Endothelial cell of umbilical vein (primary cell): Measurements from ENCODE around the gene LRSAM1. TPM values are rescaled to one million over a fixed set of nuclear protein-coding genes. Genes with fewer than 3 reads are reported as not detected.

Experiments used
- BruUV-seq: library from RNA; stranded (reverse); fragments of 400-500 nt; replicated peaks from 2 replicates; lab custom pipeline; 2021; lab: Mats Ljungman, UMichigan
- CTCF ChIA-PET: fragments of 300-600, 350-600 bp; sonication (Branson Sonifier 250); formaldehyde crosslinking; loops from one replicate; lab custom pipeline; 2021; ENCODE audit warnings: antibody characterized with exemption, inconsistent platforms; lab: Charles Lee
- POLR2A ChIA-PET: fragments of 300-600, 350-600 bp; sonication (Branson Sonifier 250); formaldehyde crosslinking; loops from one replicate; lab custom pipeline; 2021; ENCODE audit warnings: antibody characterized with exemption, inconsistent platforms; lab: Charles Lee
- DNase-seq: peaks from one replicate; pipeline ENCODE4 v3.0.0-alpha.2; 2011; ENCODE audit warnings: low read depth, low spot score
- FAIRE-seq: peaks from 2 replicates; lab custom pipeline; 2011; peaks lifted over from hg19 to GRCh38; lab: Jason Lieb, UNC
- H2AFZ ChIP-seq: 2 replicates; pipeline ENCODE4 v1.6.0; 2012; ENCODE audit warnings: low read depth, low read length, control low read depth, inconsistent platforms
- H3K27ac ChIP-seq: 2 replicates; pipeline ENCODE4 v1.5.1; 2011; ENCODE audit warnings: low read depth, mild to moderate bottlenecking, control low read depth, low read length, moderate library complexity; ENCODE audit not compliant: insufficient read depth
- H3K27me3 ChIP-seq, 2 experiments: 2 replicates each; pipeline versions ENCODE4 v1.6.0 to v1.6.1; 2011; ENCODE audit warnings: low read length in 2 of 2, mixed read lengths in 1 of 2; ENCODE audit not compliant: control insufficient read depth in 2 of 2, insufficient read depth in 2 of 2
- H3K36me3 ChIP-seq, 2 experiments: 2 replicates in 1 of 2; 3 replicates in 1 of 2; pipeline ENCODE4 v1.5.1; 2011; ENCODE audit warnings: low read length in 2 of 2, mild to moderate bottlenecking in 1 of 2, moderate library complexity in 1 of 2; ENCODE audit not compliant: control insufficient read depth in 2 of 2, insufficient read depth in 2 of 2; ENCODE audit errors: extremely low read depth in 1 of 2
- H3K4me1 ChIP-seq: 3 replicates; pipeline ENCODE4 v1.5.1; 2011; ENCODE audit warnings: mild to moderate bottlenecking, low read length; ENCODE audit not compliant: control insufficient read depth, insufficient read depth; ENCODE audit errors: extremely low read depth
- H3K4me2 ChIP-seq: 2 replicates; pipeline ENCODE4 v1.6.1; 2011; ENCODE audit warnings: low read length, control low read depth, mixed read lengths; ENCODE audit not compliant: insufficient read depth
- H3K4me3 ChIP-seq, 3 experiments: fragments of 200-600 bp in 1 of 3; sonication (generic), shearing (Covaris generic) in 1 of 3; replicated peaks in 1 of 3; 2 replicates each; pipeline ENCODE4 v1.5.1; 2011 to 2016; ENCODE audit warnings: control low read depth in 3 of 3, low read length in 3 of 3, mild to moderate bottlenecking in 2 of 3, inconsistent platforms in 1 of 3, low read depth in 1 of 3, moderate library complexity in 1 of 3; ENCODE audit not compliant: insufficient read depth in 1 of 3
- H3K79me2 ChIP-seq: 2 replicates; pipeline ENCODE4 v1.6.0; 2012; ENCODE audit warnings: low read length, inconsistent platforms; ENCODE audit not compliant: control insufficient read depth, insufficient read depth
- H3K9ac ChIP-seq: replicated peaks from 2 replicates; pipeline ENCODE3; 2011; ENCODE audit warnings: low read length, control low read depth; ENCODE audit not compliant: insufficient read depth; ENCODE audit errors: extremely low read depth
- H3K9me1 ChIP-seq: replicated peaks from 3 replicates; pipeline ENCODE4 v1.6.0; 2011; ENCODE audit warnings: mild to moderate bottlenecking, low read length; ENCODE audit not compliant: control insufficient read depth, insufficient read depth; ENCODE audit errors: extremely low read depth
- H3K9me3 ChIP-seq: replicated peaks from 2 replicates; pipeline ENCODE4 v1.5.1; 2012; ENCODE audit warnings: low read length, inconsistent platforms; ENCODE audit not compliant: control insufficient read depth, insufficient read depth
- H4K20me1 ChIP-seq: replicated peaks from 2 replicates; pipeline ENCODE3; 2011; ENCODE audit warnings: mild to moderate bottlenecking, low read length; ENCODE audit not compliant: control insufficient read depth, insufficient read depth; ENCODE audit errors: extremely low read depth
- EZH2 ChIP-seq: IDR thresholded peaks from 2 replicates; pipeline ENCODE4 v1.6.1; 2012; ENCODE audit warnings: borderline replicate concordance, low read depth, mild to moderate bottlenecking, moderate library complexity, low read length, inconsistent platforms; ENCODE audit not compliant: severe bottlenecking
- FOS ChIP-seq: IDR thresholded peaks from 2 replicates; pipeline ENCODE4 v1.6.1; 2011; ENCODE audit warnings: mild to moderate bottlenecking, low read length, moderate library complexity, borderline replicate concordance; ENCODE audit not compliant: insufficient read depth
- GATA2 ChIP-seq: IDR thresholded peaks from 2 replicates; pipeline ENCODE4 v1.7.0; 2011; ENCODE audit warnings: low read depth, mild to moderate bottlenecking, moderate library complexity, mixed read lengths, low read length; ENCODE audit not compliant: insufficient read length, insufficient read depth
- JUN ChIP-seq: IDR thresholded peaks from 2 replicates; pipeline ENCODE4 v1.6.1; 2011; ENCODE audit warnings: borderline replicate concordance, low read depth; ENCODE audit not compliant: insufficient read length, insufficient read depth
- MAX ChIP-seq: IDR thresholded peaks from 2 replicates; pipeline ENCODE4 v1.6.1; 2011; ENCODE audit not compliant: insufficient read depth, insufficient read length
- MYC ChIP-seq: IDR thresholded peaks from one replicate; pipeline ENCODE4 v1.6.1; 2011; ENCODE audit warnings: mild to moderate bottlenecking, low read depth, low read length
- POLR2A ChIP-seq: IDR thresholded peaks from 2 replicates; pipeline ENCODE4 v1.6.1; 2012; ENCODE audit warnings: low read depth, mild to moderate bottlenecking, control low read depth, low read length
- POLR2AphosphoS5 ChIP-seq: IDR thresholded peaks from 2 replicates; pipeline ENCODE4 v1.6.1; 2012; ENCODE audit warnings: low read depth, mild to moderate bottlenecking, control low read depth, low read length, moderate library complexity; ENCODE audit not compliant: insufficient read depth
- dilution Hi-C: fragments of 300-500 bp; cut with MboI; formaldehyde crosslinking; loops from one replicate; pipeline ENCODE4 v1.15.0; 2019; ENCODE audit warnings: low sequenced_read_pairs; ENCODE audit not compliant: extremely low pct_ligation_motif_present
- intact Hi-C: fragments of 100-400 bp; cut with micrococcal nuclease; formaldehyde crosslinking; loops from one replicate; pipeline ENCODE4 v1.10.0; 2022
- polyA plus RNA-seq, 4 experiments: library from polyadenylated mRNA; depleted of rRNA in 3 of 4; stranded (reverse) in 3 of 4; unstranded in 1 of 4; fragments of >200 nt; gene quantifications; 2 replicates each; pipeline versions ENCODE4 v1.2.1 to v1.2.3, GENCODE V29; 2011 to 2012; ENCODE audit warnings: missing spikeins in 1 of 4
- total RNA-seq: library from RNA; stranded (reverse); gene quantifications from 2 replicates; pipeline ENCODE4 v1.2.3, GENCODE V29; 2021
- TF ChIP-seq, protein P1 (sequence below), 2 donors: IDR thresholded peaks; 1 replicate in 1 of 2; 2 replicates in 1 of 2; pipeline ENCODE4 v1.5.1; 2011; ENCODE audit warnings: low read length in 2 of 2, mild to moderate bottlenecking in 2 of 2, moderate library complexity in 2 of 2, control low read depth in 1 of 2, inconsistent platforms in 1 of 2, low read depth in 1 of 2; ENCODE audit not compliant: insufficient read depth in 1 of 2; ENCODE audit errors: extremely low read depth in 1 of 2

Gene LRSAM1
- total and polyA plus RNA-seq, 2 donors (not counting 3 experiments of a cell fraction or from before 2014, with no cell fraction given) = 10.8 to 18.9 TPM

- FAIRE-seq (no peak), DNase-seq (peak; percentile 16)
- H3K36me3 ChIP-seq = peaks cover 22 to 31% of the 10 kb centered on the region in 2 experiments
- dilution Hi-C loops = no loop called here
- ChIA-PET POLR2A (interaction anchor here (0.6 to 2.6 kb wide), 6 partner anchors 13 to 467 kb away, joined by 3 to 10 read pairs (median 5); partner anchors contain the start of genes SLC2A8, ST6GALNAC4 and ZNF79), CTCF (interaction anchor here (0.9 to 1.4 kb wide), 2 partner anchors 19 to 226 kb away, joined by 3 read pairs; no protein-coding TSS in a partner anchor)
- H3K9ac ChIP-seq = peak overlapping the region; percentile 88
- no peaks in the 10 kb centered on the region for H3K9me1 ChIP-seq
- peaks cover 19% of the 10 kb centered on the region for H3K4me1 ChIP-seq
- no peaks in the 10 kb centered on the region for H3K27me3 ChIP-seq
- H3K27ac ChIP-seq = peak overlapping the region; percentile 65
- intact Hi-C loops = loop anchor here (2.0 kb wide), 1 partner anchor 128 kb away; no protein-coding TSS in a partner anchor
- H3K9me3 ChIP-seq = no peaks in the 10 kb centered on the region
- no peaks in the 10 kb centered on the region for H4K20me1 ChIP-seq
- H2AFZ ChIP-seq = no peak overlapping the region
- H3K4me3 ChIP-seq = peak overlapping the region; percentile 54 to 85 (median 60)
- BruUV-seq = no TSS peak
- peaks cover 34% of the 10 kb centered on the region for H3K79me2 ChIP-seq
- TF ChIP-seq GATA2 (no peak), POLR2AphosphoS5 (peak; percentile 34)
- H3K4me2 ChIP-seq = peak overlapping the region; percentile 83
These were observed 1.0 kb upstream of the LRSAM1 start for GRCh38 chr9:127450243-127450760.

- Histone ChIP-seq H3K27me3 (no peaks in the 10 kb centered on the region), H3K4me1 (peaks cover 19% of the 10 kb centered on the region), H3K9me1 (no peaks in the 10 kb centered on the region), H3K9me3 (no peaks in the 10 kb centered on the region), H3K4me3 (peak overlapping the region; percentile 54 to 85 (median 60)), H3K27ac (peak overlapping the region; percentile 65), H3K9ac (peak overlapping the region; percentile 88), H3K4me2 (peak overlapping the region; percentile 45), H3K36me3 (peaks cover 13 to 21% of the 10 kb centered on the region in 2 experiments), H2AFZ (peak overlapping the region; percentile 85), H4K20me1 (no peaks in the 10 kb centered on the region), H3K79me2 (peaks cover 34% of the 10 kb centered on the region)
- DNase-seq (no peak), FAIRE-seq (no peak)
- intact Hi-C loops (loop anchor here (2.0 kb wide), 1 partner anchor 127 kb away; no protein-coding TSS in a partner anchor), dilution Hi-C loops (no loop called here)
- no TSS peak for BruUV-seq
- TF ChIP-seq MYC (no peak), JUN (no peak), GATA2 (no peak), FOS (no peak), MAX (no peak), EZH2 (no peak), POLR2A (no peak), POLR2AphosphoS5 (no peak)
- TF ChIP-seq, protein P1, sequence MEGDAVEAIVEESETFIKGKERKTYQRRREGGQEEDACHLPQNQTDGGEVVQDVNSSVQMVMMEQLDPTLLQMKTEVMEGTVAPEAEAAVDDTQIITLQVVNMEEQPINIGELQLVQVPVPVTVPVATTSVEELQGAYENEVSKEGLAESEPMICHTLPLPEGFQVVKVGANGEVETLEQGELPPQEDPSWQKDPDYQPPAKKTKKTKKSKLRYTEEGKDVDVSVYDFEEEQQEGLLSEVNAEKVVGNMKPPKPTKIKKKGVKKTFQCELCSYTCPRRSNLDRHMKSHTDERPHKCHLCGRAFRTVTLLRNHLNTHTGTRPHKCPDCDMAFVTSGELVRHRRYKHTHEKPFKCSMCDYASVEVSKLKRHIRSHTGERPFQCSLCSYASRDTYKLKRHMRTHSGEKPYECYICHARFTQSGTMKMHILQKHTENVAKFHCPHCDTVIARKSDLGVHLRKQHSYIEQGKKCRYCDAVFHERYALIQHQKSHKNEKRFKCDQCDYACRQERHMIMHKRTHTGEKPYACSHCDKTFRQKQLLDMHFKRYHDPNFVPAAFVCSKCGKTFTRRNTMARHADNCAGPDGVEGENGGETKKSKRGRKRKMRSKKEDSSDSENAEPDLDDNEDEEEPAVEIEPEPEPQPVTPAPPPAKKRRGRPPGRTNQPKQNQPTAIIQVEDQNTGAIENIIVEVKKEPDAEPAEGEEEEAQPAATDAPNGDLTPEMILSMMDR (IDR thresholded peaks at IDR 0.05; ENCODE audit: extremely low read depth in 1 of 2, insufficient read depth in 1 of 2, low read depth in 1 of 2, low read length in 2 of 2) = no peak
- ChIA-PET CTCF (interaction anchor here (0.6 to 1.8 kb wide), 4 partner anchors 9 to 228 kb away, joined by 3 to 5 read pairs (median 4); partner anchors contain the start of gene ZNF79), POLR2A (interaction anchor here (0.6 to 2.6 kb wide), 7 partner anchors 9 to 487 kb away, joined by 3 to 10 read pairs (median 3); partner anchors contain the start of gene ZNF79)
These were observed 223 bp downstream of the LRSAM1 start for GRCh38 chr9:127451608-127451857.
